HCT116 (cell line): ENCODE data around the gene EXD3. TPM values are rescaled to one million over a fixed set of nuclear protein-coding genes. Genes with fewer than 3 reads are reported as not detected.

Source experiments
- ATAC-seq: fragments of 200-7000 bp; cut with Tn5 transposase; 2 replicates; pipeline ENCODE4 v1.9.1; 2020; ENCODE audit warnings: mild to moderate bottlenecking, moderate library complexity
- BruUV-seq: library from RNA; stranded (reverse); fragments of 400-500 nt; replicated peaks from 2 replicates; lab custom pipeline; 2021; lab: Mats Ljungman, UMichigan
- CTCF ChIA-PET: fragments of 300-600 bp; sonication (Branson Sonifier 250); formaldehyde crosslinking; loops from one replicate; lab custom pipeline; 2021; ENCODE audit warnings: antibody characterized with exemption; lab: Charles Lee
- POLR2A ChIA-PET: fragments of 300-600, 350-600 bp; sonication (Branson Sonifier 250); formaldehyde crosslinking; loops from one replicate; lab custom pipeline; 2021; ENCODE audit warnings: antibody characterized with exemption; lab: Charles Lee
- RAD21 ChIA-PET, 2 experiments: fragments of 300-600 bp; sonication (Branson Sonifier 250); formaldehyde crosslinking; loops; one replicate each; lab custom pipeline; 2023; ENCODE audit warnings: low total read pairs in 2 of 2; ENCODE audit not compliant: uncharacterized antibody in 2 of 2, unreplicated experiment in 2 of 2, low non-redundant PET in 1 of 2; lab: Charles Lee
- DNase-seq: peaks from one replicate; pipeline ENCODE4 v3.0.0-alpha.2; 2010; ENCODE audit warnings: low read depth, low spot score
- H2AFZ ChIP-seq: fragments of 200-600 bp; shearing (Covaris generic), sonication (generic); 2 replicates; pipeline ENCODE4 v1.6.1; 2017; ENCODE audit warnings: low read depth, mixed run types, mixed read lengths, antibody characterized with exemption, low read length; ENCODE audit not compliant: poor library complexity, severe bottlenecking
- H3K27ac ChIP-seq: 2 replicates; pipeline ENCODE4 v1.5.1; 2012; ENCODE audit warnings: low read depth, low read length
- H3K27me3 ChIP-seq: fragments of 200-600 bp; sonication (generic); 2 replicates; pipeline ENCODE4 v1.6.1; 2016; ENCODE audit warnings: mixed run types, low read length, mixed read lengths; ENCODE audit not compliant: insufficient read depth
- H3K36me3 ChIP-seq, 2 experiments: fragments of 200-500 bp in 1 of 2; fragments of 200-600 bp in 1 of 2; sonication (Bioruptor generic) in 1 of 2; sonication (generic) in 1 of 2; 2 replicates each; pipeline versions ENCODE4 v1.5.1 to v1.6.1; 2014 to 2016; ENCODE audit warnings: low read length in 2 of 2, inconsistent platforms in 1 of 2, mixed read lengths in 1 of 2, mixed run types in 1 of 2; ENCODE audit not compliant: insufficient read depth in 2 of 2, control insufficient read depth in 1 of 2
- H3K4me1 ChIP-seq, 2 experiments: fragments of 200-600 bp in 1 of 2; sonication (generic) in 1 of 2; 2 replicates each; pipeline versions ENCODE4 v1.5.1 to v1.6.1; 2012 to 2017; ENCODE audit warnings: low read length in 2 of 2, inconsistent platforms in 1 of 2, mild to moderate bottlenecking in 1 of 2, mixed read lengths in 1 of 2, mixed run types in 1 of 2, moderate library complexity in 1 of 2; ENCODE audit not compliant: insufficient read depth in 2 of 2, control insufficient read depth in 1 of 2
- H3K4me2 ChIP-seq: fragments of 200-600 bp; sonication (generic); 2 replicates; pipeline ENCODE4 v1.6.1; 2017; ENCODE audit warnings: mixed run types, low read length, mixed read lengths
- H3K4me3 ChIP-seq, 2 experiments: fragments of 200-600 bp in 1 of 2; sonication (generic) in 1 of 2; replicated peaks in 1 of 2; 2 replicates each; pipeline ENCODE4 v1.5.1; 2011 to 2016; ENCODE audit warnings: low read length in 2 of 2, control low read depth in 1 of 2, low read depth in 1 of 2, mild to moderate bottlenecking in 1 of 2, mixed read lengths in 1 of 2, mixed run types in 1 of 2
- H3K79me2 ChIP-seq: fragments of 200-600 bp; sonication (generic); 2 replicates; pipeline ENCODE4 v1.6.1; 2017; ENCODE audit warnings: mild to moderate bottlenecking, mixed run types, low read length, moderate library complexity, mixed read lengths; ENCODE audit not compliant: insufficient read depth
- H3K9ac ChIP-seq: fragments of 200-600 bp; sonication (generic); 2 replicates; pipeline ENCODE4 v1.6.1; 2016; ENCODE audit warnings: low read length, mixed read lengths
- H3K9me2 ChIP-seq: fragments of 200-600 bp; sonication (generic), shearing (Covaris generic); 2 replicates; pipeline ENCODE4 v1.6.1; 2017; ENCODE audit warnings: mixed run types, mild to moderate bottlenecking, moderate library complexity; ENCODE audit not compliant: insufficient read depth
- H3K9me3 ChIP-seq, 2 experiments: fragments of 200-500 bp in 1 of 2; fragments of 200-600 bp in 1 of 2; sonication (Bioruptor generic) in 1 of 2; sonication (generic) in 1 of 2; 2 replicates each; pipeline ENCODE4 v1.6.1; 2014 to 2017; ENCODE audit warnings: low read length in 2 of 2, mixed read lengths in 2 of 2, inconsistent platforms in 1 of 2, low read depth in 1 of 2, mild to moderate bottlenecking in 1 of 2, mixed run types in 1 of 2, moderate library complexity in 1 of 2; ENCODE audit not compliant: control insufficient read depth in 1 of 2, insufficient read depth in 1 of 2
- H4K20me1 ChIP-seq: fragments of 200-600 bp; sonication (generic), shearing (Covaris generic); 2 replicates; pipeline ENCODE4 v1.6.1; 2017; ENCODE audit warnings: mixed run types, mild to moderate bottlenecking, moderate library complexity; ENCODE audit not compliant: insufficient read depth
- CBX3 ChIP-seq: IDR thresholded peaks from 2 replicates; pipeline ENCODE4 v1.6.1; 2012; ENCODE audit warnings: low read depth
- CEBPB ChIP-seq: IDR thresholded peaks from 2 replicates; pipeline ENCODE4 v1.6.1; 2012; ENCODE audit warnings: low read depth
- ELF1 ChIP-seq: IDR thresholded peaks from 2 replicates; pipeline ENCODE4 v1.6.1; 2012; ENCODE audit warnings: low read depth, borderline replicate concordance
- EZH2 ChIP-seq: fragments of 200-600 bp; sonication (generic); IDR thresholded peaks from 2 replicates; pipeline ENCODE4 v1.6.1; 2017; ENCODE audit warnings: antibody characterized with exemption, mixed run types
- EZH2phosphoT487 ChIP-seq: fragments of 200-600 bp; IDR thresholded peaks from 2 replicates; pipeline ENCODE4 v1.6.1; 2018; ENCODE audit warnings: antibody characterized with exemption, borderline replicate concordance
- JUND ChIP-seq: IDR thresholded peaks from 2 replicates; pipeline ENCODE4 v1.6.1; 2012
- POLR2A ChIP-seq: IDR thresholded peaks from 2 replicates; pipeline ENCODE4 v1.7.0; 2011; ENCODE audit warnings: borderline replicate concordance; ENCODE audit not compliant: insufficient read depth, insufficient read length; ENCODE audit errors: extremely low read depth
- POLR2AphosphoS5 ChIP-seq: IDR thresholded peaks from 2 replicates; pipeline ENCODE4 v1.6.1; 2011; ENCODE audit warnings: mild to moderate bottlenecking, low read depth, low read length, moderate library complexity
- RAD21 ChIP-seq: IDR thresholded peaks from 2 replicates; pipeline ENCODE4 v1.6.1; 2012; ENCODE audit warnings: low read depth, mild to moderate bottlenecking
- SIN3A ChIP-seq: IDR thresholded peaks from 2 replicates; pipeline ENCODE4 v1.6.1; 2012; ENCODE audit warnings: low read depth
- SRF ChIP-seq: IDR thresholded peaks from 2 replicates; pipeline ENCODE4 v1.6.1; 2012; ENCODE audit warnings: low read depth
- TCF7L2 ChIP-seq: IDR thresholded peaks from 2 replicates; pipeline ENCODE4 v1.7.0; 2011; ENCODE audit warnings: borderline replicate concordance, inconsistent platforms; ENCODE audit not compliant: insufficient read depth, insufficient read length; ENCODE audit errors: extremely low read depth
- YY1 ChIP-seq: IDR thresholded peaks from 2 replicates; pipeline ENCODE4 v1.6.1; 2011; ENCODE audit warnings: low read length, low read depth, moderate library complexity, mild to moderate bottlenecking; ENCODE audit not compliant: insufficient replicate concordance; ENCODE audit errors: extremely low read depth
- ZNF274 ChIP-seq: fragments of 200-500 bp; sonication (Bioruptor generic); IDR thresholded peaks from 2 replicates; pipeline ENCODE4 v1.6.1; 2014; ENCODE audit warnings: mild to moderate bottlenecking, low read depth, low read length, inconsistent platforms
- intact Hi-C: fragments of 100-400 bp; cut with micrococcal nuclease; formaldehyde crosslinking; loops from 2 replicates; pipeline ENCODE4 v1.10.0; 2022
- total RNA-seq: library from RNA; stranded (reverse); gene quantifications from one replicate; pipeline ENCODE4 v1.2.1, GENCODE V29; 2021; ENCODE audit not compliant: unreplicated experiment
- TF ChIP-seq, protein P1 (sequence below): IDR thresholded peaks from 2 replicates; pipeline ENCODE4 v1.6.1; 2012
- TF ChIP-seq, protein P2 (sequence below): IDR thresholded peaks from 2 replicates; pipeline ENCODE4 v1.6.1; 2012
- TF ChIP-seq, protein P3 (sequence below), 3 experiments: fragments of 200-600 bp in 1 of 3; sonication (generic) in 1 of 3; IDR thresholded peaks in 2 of 3; conservative IDR thresholded peaks in 1 of 3; 2 replicates each; pipeline ENCODE4 v1.5.1; 2012 to 2017; ENCODE audit warnings: low read depth in 2 of 3, low read length in 2 of 3, antibody characterized with exemption in 1 of 3, borderline replicate concordance in 1 of 3, control low read depth in 1 of 3, mild to moderate bottlenecking in 1 of 3, mixed read lengths in 1 of 3, mixed run types in 1 of 3, moderate library complexity in 1 of 3; ENCODE audit not compliant: insufficient read depth in 1 of 3
- TF ChIP-seq, protein P4 (sequence below): IDR thresholded peaks from 2 replicates; pipeline ENCODE4 v1.6.1; 2011; ENCODE audit warnings: mild to moderate bottlenecking, low read length, moderate library complexity; ENCODE audit not compliant: insufficient replicate concordance; ENCODE audit errors: extremely low read depth

Gene EXD3
- total RNA-seq, 1 experiment from 2014 or later, result 25.4 TPM

DNA sequence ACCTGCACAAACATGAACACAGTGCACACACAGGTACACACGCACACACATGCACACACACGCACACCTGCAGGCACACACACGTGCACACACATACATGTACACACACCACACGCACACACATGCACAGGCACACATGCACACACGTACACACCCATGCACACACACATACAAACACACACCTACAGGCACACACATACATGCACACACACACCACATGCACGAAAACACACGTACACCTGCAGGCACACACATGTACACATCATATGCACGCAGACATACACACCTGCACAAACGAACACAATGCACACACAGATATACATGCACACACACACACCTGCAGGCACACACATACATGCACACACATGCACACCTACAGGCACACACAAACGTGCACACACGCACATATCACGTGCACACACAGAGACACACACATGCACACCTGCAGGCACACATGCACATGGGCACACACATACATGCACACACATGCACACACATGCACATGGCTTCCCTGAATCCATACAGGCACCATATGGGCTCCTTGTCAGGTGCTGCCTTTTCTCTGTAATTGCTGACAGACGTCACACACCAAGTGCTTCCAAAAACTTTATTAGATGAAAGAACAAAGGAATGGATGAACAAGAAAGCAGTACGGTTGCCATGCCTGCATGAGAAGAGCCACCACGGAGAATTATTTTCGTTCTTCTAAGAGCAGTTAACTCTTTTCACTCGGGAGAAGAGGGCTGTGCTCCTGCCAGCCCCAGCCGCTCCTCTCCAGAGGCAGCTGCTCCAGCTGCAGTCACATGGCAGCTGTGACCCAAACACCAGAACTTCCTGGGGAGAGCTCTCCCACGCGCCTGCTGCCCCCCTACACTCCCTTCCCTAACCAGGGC is 57.2 kb downstream of the EXD3 start:
- Histone ChIP-seq H3K9me3 (no peaks in the 10 kb centered on the region), H3K27ac (no peak overlapping the region), H3K9me2 (no peaks in the 10 kb centered on the region), H3K4me1 (no peaks in the 10 kb centered on the region)
- POLR2A ChIA-PET, result no interaction called here
- CTCF ChIA-PET, result no interaction called here
- DNase-seq, result no peak
- BruUV-seq, result no TSS peak
- TF ChIP-seq JUND (no peak), CBX3 (no peak), ZNF274 (no peak), POLR2A (no peak), YY1 (no peak), ELF1 (no peak), POLR2AphosphoS5 (no peak), SRF (no peak), SIN3A (no peak), EZH2 (no peak), CEBPB (no peak), RAD21 (no peak), TCF7L2 (no peak), EZH2phosphoT487 (no peak)
- TF ChIP-seq, protein P1, sequence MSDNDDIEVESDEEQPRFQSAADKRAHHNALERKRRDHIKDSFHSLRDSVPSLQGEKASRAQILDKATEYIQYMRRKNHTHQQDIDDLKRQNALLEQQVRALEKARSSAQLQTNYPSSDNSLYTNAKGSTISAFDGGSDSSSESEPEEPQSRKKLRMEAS, result no peak
- TF ChIP-seq, protein P2, sequence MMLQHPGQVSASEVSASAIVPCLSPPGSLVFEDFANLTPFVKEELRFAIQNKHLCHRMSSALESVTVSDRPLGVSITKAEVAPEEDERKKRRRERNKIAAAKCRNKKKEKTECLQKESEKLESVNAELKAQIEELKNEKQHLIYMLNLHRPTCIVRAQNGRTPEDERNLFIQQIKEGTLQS, result no peak
- TF ChIP-seq, protein P3, sequence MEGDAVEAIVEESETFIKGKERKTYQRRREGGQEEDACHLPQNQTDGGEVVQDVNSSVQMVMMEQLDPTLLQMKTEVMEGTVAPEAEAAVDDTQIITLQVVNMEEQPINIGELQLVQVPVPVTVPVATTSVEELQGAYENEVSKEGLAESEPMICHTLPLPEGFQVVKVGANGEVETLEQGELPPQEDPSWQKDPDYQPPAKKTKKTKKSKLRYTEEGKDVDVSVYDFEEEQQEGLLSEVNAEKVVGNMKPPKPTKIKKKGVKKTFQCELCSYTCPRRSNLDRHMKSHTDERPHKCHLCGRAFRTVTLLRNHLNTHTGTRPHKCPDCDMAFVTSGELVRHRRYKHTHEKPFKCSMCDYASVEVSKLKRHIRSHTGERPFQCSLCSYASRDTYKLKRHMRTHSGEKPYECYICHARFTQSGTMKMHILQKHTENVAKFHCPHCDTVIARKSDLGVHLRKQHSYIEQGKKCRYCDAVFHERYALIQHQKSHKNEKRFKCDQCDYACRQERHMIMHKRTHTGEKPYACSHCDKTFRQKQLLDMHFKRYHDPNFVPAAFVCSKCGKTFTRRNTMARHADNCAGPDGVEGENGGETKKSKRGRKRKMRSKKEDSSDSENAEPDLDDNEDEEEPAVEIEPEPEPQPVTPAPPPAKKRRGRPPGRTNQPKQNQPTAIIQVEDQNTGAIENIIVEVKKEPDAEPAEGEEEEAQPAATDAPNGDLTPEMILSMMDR (IDR thresholded peaks at IDR 0.05 in 2 of 3, conservative IDR thresholded peaks at IDR 0.05 in 1 of 3; ENCODE audit: borderline replicate concordance in 1 of 3, insufficient read depth in 1 of 3, low read depth in 2 of 3, low read length in 2 of 3), result no peak
- TF ChIP-seq, protein P4, sequence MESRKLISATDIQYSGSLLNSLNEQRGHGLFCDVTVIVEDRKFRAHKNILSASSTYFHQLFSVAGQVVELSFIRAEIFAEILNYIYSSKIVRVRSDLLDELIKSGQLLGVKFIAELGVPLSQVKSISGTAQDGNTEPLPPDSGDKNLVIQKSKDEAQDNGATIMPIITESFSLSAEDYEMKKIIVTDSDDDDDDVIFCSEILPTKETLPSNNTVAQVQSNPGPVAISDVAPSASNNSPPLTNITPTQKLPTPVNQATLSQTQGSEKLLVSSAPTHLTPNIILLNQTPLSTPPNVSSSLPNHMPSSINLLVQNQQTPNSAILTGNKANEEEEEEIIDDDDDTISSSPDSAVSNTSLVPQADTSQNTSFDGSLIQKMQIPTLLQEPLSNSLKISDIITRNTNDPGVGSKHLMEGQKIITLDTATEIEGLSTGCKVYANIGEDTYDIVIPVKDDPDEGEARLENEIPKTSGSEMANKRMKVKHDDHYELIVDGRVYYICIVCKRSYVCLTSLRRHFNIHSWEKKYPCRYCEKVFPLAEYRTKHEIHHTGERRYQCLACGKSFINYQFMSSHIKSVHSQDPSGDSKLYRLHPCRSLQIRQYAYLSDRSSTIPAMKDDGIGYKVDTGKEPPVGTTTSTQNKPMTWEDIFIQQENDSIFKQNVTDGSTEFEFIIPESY, result no peak
- TF ChIP-seq, all 23 proteins: peak for 0
- Histone ChIP-seq H3K9ac (no peak overlapping the region), H3K79me2 (no peaks in the 10 kb centered on the region), H3K27me3 (no peaks in the 10 kb centered on the region), H3K36me3 (no peaks in the 10 kb centered on the region), H3K4me3 (no peak overlapping the region), H3K4me2 (no peak overlapping the region), H2AFZ (no peak overlapping the region), H4K20me1 (no peaks in the 10 kb centered on the region)
- RAD21 ChIA-PET, result no interaction called here
- intact Hi-C loops, result no loop called here
- ATAC-seq, result no peak
